Stimulated activated memory B cell treated with anti-CD40 and anti-IgM and Interleukin-4, amounts not matched to agents 10 μg/mL and 1 μg/mL and 100 μg/mL, for 72 hours (primary cell): Measurements from ENCODE around the gene GPR157.
"Not testable (repeated sequence)": the region's sequence is repeated elsewhere in the genome, so short reads cannot be mapped to it uniquely, and the experiment has no call there.

ENCODE experiments used
- ATAC-seq: fragments of 150-1000 bp; cut with Tn5 transposase; 2 replicates; pipeline ENCODE4 v1.10.0; 2021
- H3K27ac Mint-ChIP-seq: one replicate; pipeline ENCODE4 v1.8.0; 2022; ENCODE audit warnings: mild to moderate bottlenecking, mixed read lengths
- H3K27me3 Mint-ChIP-seq: one replicate; pipeline ENCODE4 v1.8.0; 2022; ENCODE audit warnings: mixed read lengths
- H3K36me3 Mint-ChIP-seq: one replicate; pipeline ENCODE4 v1.8.0; 2022; ENCODE audit warnings: mixed read lengths
- H3K4me1 Mint-ChIP-seq: one replicate; pipeline ENCODE4 v1.8.0; 2022; ENCODE audit warnings: mixed read lengths
- H3K4me3 Mint-ChIP-seq: one replicate; pipeline ENCODE4 v1.8.0; 2022; ENCODE audit warnings: mild to moderate bottlenecking, moderate library complexity, mixed read lengths
- H3K9me3 Mint-ChIP-seq: one replicate; pipeline ENCODE4 v1.8.0; 2022; ENCODE audit warnings: mixed read lengths

The GPR157 gene

GRCh38 chr1:9153152-9153551, 24.2 kb upstream of the GPR157 start:
- no peak for ATAC-seq
- Mint-ChIP-seq H3K9me3 (no peaks in the 10 kb centered on the region), H3K4me3 (no peak overlapping the region), H3K27ac (no peak overlapping the region), H3K27me3 (no peaks in the 10 kb centered on the region), H3K4me1 (no peaks in the 10 kb centered on the region), H3K36me3 (no peaks in the 10 kb centered on the region)

- no peaks in the 10 kb centered on the region for H3K9me3 Mint-ChIP-seq
- H3K27ac Mint-ChIP-seq, result no peak overlapping the region
- no peaks in the 10 kb centered on the region for H3K36me3 Mint-ChIP-seq
- H3K27me3 Mint-ChIP-seq, result no peaks in the 10 kb centered on the region
- H3K4me3 Mint-ChIP-seq, result no peak overlapping the region
- no peaks in the 10 kb centered on the region for H3K4me1 Mint-ChIP-seq
- no peak for ATAC-seq
Measured at GRCh38 chr1:9152535-9152934, 23.6 kb upstream of the GPR157 start.

- H3K4me3 Mint-ChIP-seq, result no peak overlapping the region
- no peaks in the 10 kb centered on the region for H3K36me3 Mint-ChIP-seq
- no peak for ATAC-seq
- no peak overlapping the region for H3K27ac Mint-ChIP-seq
- H3K27me3 Mint-ChIP-seq, result peaks cover 3% of the 10 kb centered on the region
- no peaks in the 10 kb centered on the region for H3K9me3 Mint-ChIP-seq
- no peaks in the 10 kb centered on the region for H3K4me1 Mint-ChIP-seq
Measured at GRCh38 chr1:9151328-9151860, 22.5 kb upstream of the GPR157 start.

DNA sequence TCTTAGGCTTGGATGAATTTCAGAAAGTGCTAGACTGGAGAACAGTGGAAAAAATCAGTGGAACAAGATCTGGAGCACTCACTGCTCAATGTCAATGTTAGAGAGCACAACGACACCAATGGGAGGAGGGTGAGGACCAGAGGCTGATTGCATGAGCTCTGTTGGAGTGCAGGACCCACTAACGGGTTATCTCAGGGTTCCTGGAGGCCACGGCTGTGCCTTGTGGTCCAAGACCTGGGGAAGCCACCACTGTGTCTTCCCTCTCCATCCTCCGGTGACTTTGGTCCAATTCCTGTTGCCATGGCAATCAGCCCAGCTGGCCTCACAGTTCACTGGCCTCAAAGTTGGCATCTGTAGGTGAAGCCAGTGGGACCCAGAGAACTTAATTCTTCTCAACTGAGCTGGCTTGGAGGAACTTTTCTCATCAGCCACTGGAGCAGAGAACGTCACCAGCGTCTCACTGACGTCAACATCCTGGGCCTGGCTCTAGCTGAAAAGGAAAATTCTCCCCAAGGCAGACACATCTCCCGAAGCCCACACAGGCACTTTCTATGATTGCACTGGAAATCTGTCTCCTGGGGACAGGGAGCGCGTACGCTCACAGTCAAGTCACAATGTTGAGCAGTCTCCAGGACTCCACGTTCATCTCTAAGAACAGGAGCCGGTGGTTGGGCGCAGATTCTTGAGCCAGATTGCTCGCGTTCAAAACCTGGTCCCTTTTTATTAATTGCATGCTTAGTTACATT, 21.9 kb upstream of the GPR157 start:
- H3K27me3 Mint-ChIP-seq, result peaks cover 10% of the 10 kb centered on the region
- H3K4me1 Mint-ChIP-seq, result peaks cover 3% of the 10 kb centered on the region
- no peak for ATAC-seq
- no peaks in the 10 kb centered on the region for H3K9me3 Mint-ChIP-seq
- no peak overlapping the region for H3K27ac Mint-ChIP-seq
- no peak overlapping the region for H3K4me3 Mint-ChIP-seq
- no peaks in the 10 kb centered on the region for H3K36me3 Mint-ChIP-seq

- Mint-ChIP-seq H3K4me3 (no peak overlapping the region), H3K27me3 (peaks cover 10% of the 10 kb centered on the region), H3K9me3 (no peaks in the 10 kb centered on the region), H3K4me1 (peaks cover 10% of the 10 kb centered on the region), H3K36me3 (no peaks in the 10 kb centered on the region), H3K27ac (no peak overlapping the region)
- ATAC-seq, result no peak
Measured at GRCh38 chr1:9149837-9150581, 21.1 kb upstream of the GPR157 start.

- peaks cover 10% of the 10 kb centered on the region for H3K27me3 Mint-ChIP-seq
- H3K4me3 Mint-ChIP-seq, result no peak overlapping the region
- ATAC-seq, result no peak
- H3K9me3 Mint-ChIP-seq, result no peaks in the 10 kb centered on the region
- H3K4me1 Mint-ChIP-seq, result peaks cover 11% of the 10 kb centered on the region
- no peaks in the 10 kb centered on the region for H3K36me3 Mint-ChIP-seq
- no peak overlapping the region for H3K27ac Mint-ChIP-seq
Measured at GRCh38 chr1:9149151-9149550, 20.2 kb upstream of the GPR157 start.

GRCh38 chr1:9146156-9146555, 17.3 kb upstream of the GPR157 start:
- peaks cover 26% of the 10 kb centered on the region for H3K4me1 Mint-ChIP-seq

DNA sequence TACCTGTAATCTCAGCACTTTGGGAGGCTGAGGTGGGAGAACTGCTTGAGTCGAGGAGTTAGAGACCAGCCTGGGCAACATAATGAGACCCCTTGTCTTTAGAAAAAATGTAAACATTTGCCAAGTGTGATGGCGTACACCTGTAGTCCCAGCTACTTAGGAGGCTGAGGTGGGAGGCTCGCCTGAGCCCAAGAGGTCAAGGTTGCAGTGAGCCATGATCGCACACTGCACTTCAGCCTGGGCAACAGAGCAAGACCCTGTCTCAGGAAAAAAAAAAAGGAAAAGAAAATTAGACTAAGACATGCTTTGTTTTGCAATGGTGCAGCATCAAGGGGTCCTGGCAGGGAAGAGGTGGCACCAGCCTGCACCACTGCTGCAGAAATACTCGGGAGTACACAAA, 16.8 kb upstream of the GPR157 start:
- Mint-ChIP-seq H3K36me3 (no peaks in the 10 kb centered on the region), H3K27me3 (peaks cover 25% of the 10 kb centered on the region), H3K4me1 (peaks cover 26% of the 10 kb centered on the region), H3K9me3 (no peaks in the 10 kb centered on the region), H3K4me3 (no peak overlapping the region), H3K27ac (no peak overlapping the region)
- no peak for ATAC-seq

More at GRCh38 chr1:9146156-9146555, 17.3 kb upstream of the GPR157 start:
- Mint-ChIP-seq H3K9me3 (no peaks in the 10 kb centered on the region), H3K27ac (no peak overlapping the region), H3K27me3 (peaks cover 25% of the 10 kb centered on the region), H3K4me3 (no peak overlapping the region), H3K36me3 (no peaks in the 10 kb centered on the region)
- ATAC-seq, result no peak

- Mint-ChIP-seq H3K4me1 (peaks cover 26% of the 10 kb centered on the region), H3K9me3 (no peaks in the 10 kb centered on the region), H3K4me3 (no peak overlapping the region), H3K36me3 (no peaks in the 10 kb centered on the region), H3K27ac (no peak overlapping the region), H3K27me3 (peaks cover 25% of the 10 kb centered on the region)
- peak; percentile 44 for ATAC-seq
Measured at GRCh38 chr1:9145021-9145668, 16.2 kb upstream of the GPR157 start.

DNA sequence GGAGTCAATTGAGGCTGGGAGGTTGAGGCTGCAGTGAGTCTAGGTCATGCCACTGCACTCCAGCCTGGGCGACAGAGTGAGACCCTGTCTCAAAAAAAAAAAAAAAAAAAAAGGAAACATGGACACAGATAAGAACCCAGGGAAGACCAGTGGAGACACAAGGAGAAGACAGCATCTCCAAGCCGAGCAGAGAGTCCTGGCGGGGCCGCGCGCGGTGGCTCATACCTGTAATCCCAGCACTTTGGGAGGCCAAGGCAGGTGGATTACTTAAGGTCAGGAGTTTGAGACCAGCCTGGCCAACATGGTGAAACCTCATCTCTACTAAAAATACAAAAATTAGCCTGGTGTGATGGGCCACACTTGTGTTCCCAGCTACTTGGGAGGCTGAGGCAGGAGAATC, 15.6 kb upstream of the GPR157 start:
- H3K9me3 Mint-ChIP-seq, ATAC-seq, H3K36me3 Mint-ChIP-seq, H3K4me3 Mint-ChIP-seq, H3K27ac Mint-ChIP-seq: not testable (repeated sequence)
- H3K27me3 Mint-ChIP-seq, result peaks cover 25% of the 10 kb centered on the region
- peaks cover 26% of the 10 kb centered on the region for H3K4me1 Mint-ChIP-seq

DNA sequence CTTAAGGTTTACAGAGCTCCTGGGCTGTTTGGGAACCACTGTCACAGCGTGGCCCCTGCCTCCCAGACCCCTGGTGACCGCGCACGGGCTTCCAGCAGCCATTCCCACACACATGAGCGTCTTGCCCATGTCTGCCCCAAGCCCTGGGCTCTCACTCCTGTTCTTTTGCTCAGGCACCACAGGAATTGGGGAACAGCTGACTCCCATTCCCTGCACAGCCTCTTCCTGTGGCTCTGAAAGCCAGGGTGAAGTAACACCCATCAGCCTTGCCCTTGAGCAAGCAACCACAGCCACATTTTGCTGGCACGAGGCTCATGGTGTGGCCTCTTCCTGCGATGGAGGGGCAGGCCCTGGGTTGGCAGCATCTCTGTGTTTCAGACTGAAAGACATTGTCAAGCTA, 14.3 kb upstream of the GPR157 start:
- Mint-ChIP-seq H3K27me3 (peaks cover 25% of the 10 kb centered on the region), H3K36me3 (no peaks in the 10 kb centered on the region), H3K27ac (peak overlapping the region; percentile 57), H3K4me3 (no peak overlapping the region), H3K9me3 (no peaks in the 10 kb centered on the region), H3K4me1 (peaks cover 26% of the 10 kb centered on the region)
- no peak for ATAC-seq

DNA sequence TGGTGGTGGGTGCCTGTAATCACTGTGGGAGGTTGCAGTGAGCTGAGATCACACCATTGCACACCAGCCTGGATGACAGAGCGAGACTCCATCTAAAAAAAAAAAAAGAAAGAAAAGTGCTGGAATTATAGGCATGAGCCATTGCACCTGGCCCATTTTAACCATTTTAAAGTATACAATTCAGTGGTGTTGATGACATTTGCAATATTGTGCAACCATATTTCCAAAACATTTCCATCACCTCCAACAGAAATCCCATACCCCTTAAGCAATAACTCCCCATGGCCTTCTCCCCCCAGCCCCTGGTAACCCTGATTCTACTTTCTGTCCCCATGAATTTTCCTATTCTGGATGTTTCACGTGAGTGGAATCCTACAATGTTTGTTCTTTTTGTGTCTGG, 11.0 kb upstream of the GPR157 start:
- ATAC-seq, result no peak
- H3K27me3 Mint-ChIP-seq, result peaks cover 15% of the 10 kb centered on the region
- H3K27ac Mint-ChIP-seq, result no peak overlapping the region

DNA sequence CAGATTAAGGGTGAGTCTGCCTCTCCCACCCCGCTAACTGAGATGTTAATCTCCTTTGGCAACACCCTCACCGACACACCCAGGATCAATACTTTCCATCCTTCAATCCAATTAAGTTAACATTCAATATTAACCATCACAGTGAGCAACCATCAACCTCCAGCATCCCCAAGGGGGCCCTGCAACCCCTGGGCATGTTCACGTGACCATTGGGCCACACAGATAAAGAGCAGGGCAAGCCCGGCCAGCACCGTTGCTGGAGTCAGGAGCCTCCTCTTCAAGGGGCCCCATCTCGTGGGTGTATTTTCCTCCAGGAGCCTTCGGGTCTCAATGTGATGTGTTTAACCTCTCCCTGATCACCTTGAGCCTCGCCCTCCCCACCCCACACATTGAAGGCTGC, 8.0 kb upstream of the GPR157 start:
- Mint-ChIP-seq H3K27ac (peak overlapping the region; percentile 4), H3K4me1 (peaks cover 20% of the 10 kb centered on the region), H3K4me3 (no peak overlapping the region), H3K27me3 (peaks cover 1% of the 10 kb centered on the region), H3K36me3 (no peaks in the 10 kb centered on the region), H3K9me3 (no peaks in the 10 kb centered on the region)
- ATAC-seq, result no peak

More for the DNA sequence above, 11.0 kb upstream of the GPR157 start:
- peaks cover 26% of the 10 kb centered on the region for H3K4me1 Mint-ChIP-seq
- H3K36me3 Mint-ChIP-seq, result no peaks in the 10 kb centered on the region
- no peaks in the 10 kb centered on the region for H3K9me3 Mint-ChIP-seq
- H3K4me3 Mint-ChIP-seq, result no peak overlapping the region

DNA sequence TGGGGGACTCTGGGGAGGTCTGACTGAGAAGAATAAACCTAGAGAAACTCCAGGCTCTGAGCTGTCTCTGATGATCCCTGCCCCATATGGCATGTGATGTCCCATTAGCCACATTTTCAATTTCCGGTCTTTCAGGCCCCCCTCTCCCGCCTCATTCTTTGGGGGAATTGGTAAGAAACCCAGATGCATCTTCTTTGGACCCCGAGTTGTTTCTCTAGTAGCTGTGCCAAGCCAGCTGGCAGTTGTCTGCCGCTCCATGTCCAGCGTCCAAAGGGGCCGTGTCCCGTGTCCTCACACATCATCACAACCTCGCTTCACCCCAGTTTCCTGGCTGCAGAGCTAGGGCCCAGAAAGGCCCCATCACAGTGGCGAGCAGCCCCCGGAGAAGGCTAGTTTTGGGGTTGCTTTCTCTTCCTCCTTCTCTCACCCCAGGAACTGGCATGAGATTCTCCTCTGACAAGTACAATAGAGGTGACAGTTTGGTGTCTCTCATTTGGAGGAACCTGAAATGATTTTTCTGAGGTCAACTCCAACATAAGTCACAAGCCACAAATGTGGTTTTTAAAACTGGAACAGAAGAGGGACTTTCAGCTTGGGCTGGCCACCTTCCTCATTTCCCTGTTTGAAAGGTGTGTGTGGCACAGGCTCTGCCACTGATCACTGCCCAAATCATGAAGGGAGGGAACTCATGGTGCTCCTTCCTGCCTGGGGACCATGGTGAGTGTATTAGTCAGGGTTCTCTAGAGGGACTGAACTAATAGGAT, 6.4 kb upstream of the GPR157 start:
- H3K36me3 Mint-ChIP-seq, result no peaks in the 10 kb centered on the region
- peaks cover 36% of the 10 kb centered on the region for H3K4me1 Mint-ChIP-seq
- peak overlapping the region; percentile 85 for H3K27ac Mint-ChIP-seq
- peak overlapping the region; percentile 12 for H3K4me3 Mint-ChIP-seq
- no peaks in the 10 kb centered on the region for H3K9me3 Mint-ChIP-seq
- no peaks in the 10 kb centered on the region for H3K27me3 Mint-ChIP-seq
- peak; percentile 84 for ATAC-seq
